ENCODE measurements around the gene CAMTA1.

CAMTA1 gene

GRCh38 chr1:7636795-7637526, 851.7 kb downstream of the CAMTA1 start:
- DNase-seq = no peak

- no peak for DNase-seq
Observed at GRCh38 chr1:7638078-7638477, 852.8 kb downstream of the CAMTA1 start.

- no peak for DNase-seq
Observed at GRCh38 chr1:7639435-7640131, 854.3 kb downstream of the CAMTA1 start.

- DNase-seq = no peak
Observed at GRCh38 chr1:7640350-7640749, 855.1 kb downstream of the CAMTA1 start.

GRCh38 chr1:7640920-7641585, 855.8 kb downstream of the CAMTA1 start:
- no peak for DNase-seq

- DNase-seq = no peak
Observed at GRCh38 chr1:7641587-7642417, 856.5 kb downstream of the CAMTA1 start.

- no peak for DNase-seq
Observed at GRCh38 chr1:7642418-7642704, 857.1 kb downstream of the CAMTA1 start.

GRCh38 chr1:7642781-7643529, 857.7 kb downstream of the CAMTA1 start:
- no peak for DNase-seq

- no peak for DNase-seq
Observed at GRCh38 chr1:7643530-7643929, 858.3 kb downstream of the CAMTA1 start.

- no peak for DNase-seq
Observed at GRCh38 chr1:7644086-7644485, 858.8 kb downstream of the CAMTA1 start.

GRCh38 chr1:7644961-7645750, 859.9 kb downstream of the CAMTA1 start:
- DNase-seq = no peak

- no peak for DNase-seq
Observed at GRCh38 chr1:7645751-7646048, 860.4 kb downstream of the CAMTA1 start.

- DNase-seq = no peak
Observed at GRCh38 chr1:7646164-7646563, 860.9 kb downstream of the CAMTA1 start.

- DNase-seq = peak; percentile 1
Observed at GRCh38 chr1:7646981-7647901, 862.0 kb downstream of the CAMTA1 start.

- no peak for DNase-seq
Observed at GRCh38 chr1:7648761-7649384, 863.6 kb downstream of the CAMTA1 start.

- no peak for DNase-seq
Observed at GRCh38 chr1:7650801-7651200, 865.5 kb downstream of the CAMTA1 start.

- DNase-seq = no peak
Observed at GRCh38 chr1:7651203-7651602, 865.9 kb downstream of the CAMTA1 start.

GRCh38 chr1:7652061-7652460, 866.8 kb downstream of the CAMTA1 start:
- no peak for DNase-seq

GRCh38 chr1:7652515-7653098, 867.4 kb downstream of the CAMTA1 start:
- DNase-seq = no peak

GRCh38 chr1:7654725-7655124, 869.5 kb downstream of the CAMTA1 start:
- no peak for DNase-seq
